HG03139 (cell line): ENCODE measurements around the gene TUBB6.
A peak's percentile ranks its signal among the peaks of the same experiment; 100 is the strongest.

Experiments used
- ATAC-seq: cut with Tn5 transposase; IDR thresholded peaks from one replicate; pipeline ENCODE4 v1.9.1; 2021; ENCODE audit not compliant: unreplicated experiment

Gene TUBB6

GRCh38 chr18:12307701-12308385 is at the start of gene TUBB6:
Gene TUBB6 (plus strand): TSS chr18:12308241. CDS start chr18:12308293, 52 bp downstream.
- peak; percentile 55 for ATAC-seq

GRCh38 chr18:12258719-12259705 is 49.0 kb upstream of the TUBB6 start:
- ATAC-seq, result no peak

- ATAC-seq, result no peak
Measured at GRCh38 chr18:12262748-12263147, 45.3 kb upstream of the TUBB6 start.

GRCh38 chr18:12264864-12265263 is 43.2 kb upstream of the TUBB6 start:
- no peak for ATAC-seq

- peak; percentile 82 for ATAC-seq
Measured at GRCh38 chr18:12271376-12272235, 36.4 kb upstream of the TUBB6 start.

- no peak for ATAC-seq
Measured at GRCh38 chr18:12274793-12275192, 33.2 kb upstream of the TUBB6 start.

- no peak for ATAC-seq
Measured at GRCh38 chr18:12276736-12277554, 31.1 kb upstream of the TUBB6 start.

- ATAC-seq, result no peak
Measured at GRCh38 chr18:12278215-12278671, 29.8 kb upstream of the TUBB6 start.

GRCh38 chr18:12278741-12279682 is 29.0 kb upstream of the TUBB6 start:
- no peak for ATAC-seq

GRCh38 chr18:12279781-12280531 is 28.1 kb upstream of the TUBB6 start:
- no peak for ATAC-seq

GRCh38 chr18:12281861-12282260 is 26.2 kb upstream of the TUBB6 start:
- no peak for ATAC-seq

GRCh38 chr18:12282442-12283039 is 25.5 kb upstream of the TUBB6 start:
- no peak for ATAC-seq

GRCh38 chr18:12283256-12283655 is 24.8 kb upstream of the TUBB6 start:
- ATAC-seq, result no peak

GRCh38 chr18:12283666-12284065 is 24.4 kb upstream of the TUBB6 start:
- ATAC-seq, result no peak

GRCh38 chr18:12287131-12287681 is 20.8 kb upstream of the TUBB6 start:
- ATAC-seq, result no peak

GRCh38 chr18:12287684-12288402 is 20.2 kb upstream of the TUBB6 start:
- no peak for ATAC-seq

GRCh38 chr18:12288403-12288755 is 19.7 kb upstream of the TUBB6 start:
- ATAC-seq, result no peak
